HepG2 (cell line): ENCODE measurements around the gene INHBC. TPM values are rescaled to one million over a fixed set of nuclear protein-coding genes. Genes with fewer than 3 reads are reported as not detected.

Experiments used
- ATAC-seq: fragments of 200-7000 bp; cut with Tn5 transposase; 3 replicates; pipeline ENCODE4 v1.9.1; 2020; ENCODE audit warnings: mild to moderate bottlenecking, moderate library complexity
- BruUV-seq: library from RNA; stranded (reverse); fragments of 400-500 nt; replicated peaks from 2 replicates; lab custom pipeline; 2021; lab: Mats Ljungman, UMichigan
- CTCF ChIA-PET: fragments of 300-600 bp; formaldehyde crosslinking; extraction: SDS; loops from one replicate; lab custom pipeline; 2021; ENCODE audit warnings: low total read pairs, inconsistent platforms, low intra/inter-chr PET ratio; lab: Yijun Ruan, JAX
- POLR2A ChIA-PET: fragments of 350-600 bp; sonication (Branson Sonifier 250); formaldehyde crosslinking; loops from one replicate; lab custom pipeline; 2020; ENCODE audit warnings: antibody characterized with exemption, inconsistent platforms; lab: Yijun Ruan, JAX
- DNase-seq: peaks from one replicate; pipeline ENCODE4 v3.0.0-alpha.2; 2015; ENCODE audit warnings: low spot score
- FAIRE-seq: peaks from 3 replicates; lab custom pipeline; 2011; peaks lifted over from hg19 to GRCh38; lab: Jason Lieb, UNC
- H2AFZ ChIP-seq: one replicate; pipeline ENCODE4 v1.6.1; 2011; ENCODE audit warnings: low read length, inconsistent platforms
- H3K27ac ChIP-seq: fragments of 300-600 bp; 3 replicates; pipeline ENCODE4 v1.8.0; 2011; ENCODE audit warnings: mixed run types, mild to moderate bottlenecking, mixed read lengths, low read length, inconsistent platforms; ENCODE audit not compliant: insufficient read depth; ENCODE audit errors: extremely low read length
- H3K27me3 ChIP-seq, 2 experiments: fragments of 200-600 bp in 1 of 2; 2 replicates in 1 of 2; 3 replicates in 1 of 2; pipeline versions ENCODE4 v1.6.0 to v1.8.0; 2011; ENCODE audit warnings: low read length in 2 of 2, mild to moderate bottlenecking in 2 of 2, moderate library complexity in 2 of 2, inconsistent platforms in 1 of 2; ENCODE audit not compliant: insufficient read depth in 2 of 2, control insufficient read depth in 1 of 2
- H3K36me3 ChIP-seq, 2 experiments: fragments of 200-600 bp in 1 of 2; replicated peaks in 1 of 2; 2 replicates in 1 of 2; 3 replicates in 1 of 2; pipeline versions ENCODE4 v1.5.1 to v1.8.0; 2011; ENCODE audit warnings: low read length in 2 of 2, inconsistent platforms in 1 of 2; ENCODE audit not compliant: insufficient read depth in 2 of 2, control insufficient read depth in 1 of 2
- H3K4me1 ChIP-seq: 2 replicates; pipeline ENCODE4 v1.5.1; 2012; ENCODE audit warnings: low read length, inconsistent platforms; ENCODE audit not compliant: insufficient read depth
- H3K4me2 ChIP-seq: 2 replicates; pipeline ENCODE4 v1.6.0; 2011; ENCODE audit warnings: low read depth, low read length, inconsistent platforms
- H3K4me3 ChIP-seq, 3 experiments: fragments of 200-600 bp in 1 of 3; sonication (generic), shearing (Covaris generic) in 1 of 3; replicated peaks in 1 of 3; 2 replicates each; pipeline ENCODE4 v1.5.1; 2011 to 2016; ENCODE audit warnings: low read length in 3 of 3, inconsistent platforms in 2 of 3, low read depth in 2 of 3, mild to moderate bottlenecking in 2 of 3, control low read depth in 1 of 3, mixed read lengths in 1 of 3; ENCODE audit not compliant: insufficient read depth in 1 of 3
- H3K79me2 ChIP-seq: one replicate; pipeline ENCODE4 v1.6.1; 2011; ENCODE audit warnings: low read length, inconsistent platforms; ENCODE audit not compliant: insufficient read depth
- H3K9ac ChIP-seq: 2 replicates; pipeline ENCODE4 v1.6.0; 2011; ENCODE audit warnings: mild to moderate bottlenecking, low read depth, low read length, inconsistent platforms; ENCODE audit not compliant: insufficient read depth
- H3K9me3 ChIP-seq: 2 replicates; pipeline ENCODE4 v1.5.1; 2012; ENCODE audit warnings: mild to moderate bottlenecking, low read length
- H4K20me1 ChIP-seq: 2 replicates; pipeline ENCODE4 v1.6.0; 2011; ENCODE audit warnings: inconsistent platforms, mild to moderate bottlenecking, low read length, moderate library complexity; ENCODE audit not compliant: insufficient read depth
- ARID3A ChIP-seq: IDR thresholded peaks from 2 replicates; pipeline ENCODE4 v1.6.1; 2012; ENCODE audit warnings: low read depth, low read length, improper control_type of control experiment
- ARNT ChIP-seq: fragments of 450-650 bp; IDR thresholded peaks from 2 replicates; pipeline ENCODE4 v1.6.1; 2017
- CENPT ChIP-seq: sonication (generic); formaldehyde crosslinking; IDR thresholded peaks from 2 replicates; pipeline ENCODE4 v1.8.0; 2022; ENCODE audit warnings: low read depth, mild to moderate bottlenecking, moderate library complexity, missing genetic modification reagents
- LRRFIP1 ChIP-seq: sonication (generic); formaldehyde crosslinking; conservative IDR thresholded peaks from 2 replicates; pipeline ENCODE4 v1.4.0; 2020; ENCODE audit warnings: missing genetic modification reagents
- MAFG ChIP-seq: sonication (generic); formaldehyde crosslinking; IDR thresholded peaks from 2 replicates; pipeline ENCODE4 v1.5.1; 2020; ENCODE audit warnings: mild to moderate bottlenecking, missing genetic modification reagents
- NFIC ChIP-seq: IDR thresholded peaks from 2 replicates; pipeline ENCODE4 v1.6.1; 2012; ENCODE audit warnings: mild to moderate bottlenecking, low read length, inconsistent platforms
- RNF2 ChIP-seq: fragments of 450-650 bp; conservative IDR thresholded peaks from 2 replicates; pipeline ENCODE4 v1.6.1; 2016; ENCODE audit warnings: low read depth
- TAF1 ChIP-seq: sonication (generic); formaldehyde crosslinking; IDR thresholded peaks from 2 replicates; pipeline ENCODE4 v1.4.0; 2020; ENCODE audit warnings: missing genetic modification reagents
- ZNF576 ChIP-seq: sonication (generic); formaldehyde crosslinking; IDR thresholded peaks from 2 replicates; pipeline ENCODE4 v1.4.0; 2020; ENCODE audit warnings: mild to moderate bottlenecking, missing genetic modification reagents
- ZNF660 ChIP-seq: sonication (generic); formaldehyde crosslinking; IDR thresholded peaks from 2 replicates; pipeline ENCODE4 v1.5.1; 2020; ENCODE audit warnings: mild to moderate bottlenecking, low read depth, missing genetic modification reagents, borderline replicate concordance
- ZNF773 ChIP-seq: sonication (generic); formaldehyde crosslinking; IDR thresholded peaks from 2 replicates; pipeline ENCODE4 v1.4.0; 2020; ENCODE audit warnings: missing genetic modification reagents, borderline replicate concordance
- ZSCAN31 ChIP-seq: sonication (generic); formaldehyde crosslinking; IDR thresholded peaks from 2 replicates; pipeline ENCODE4 v1.5.0; 2020; ENCODE audit warnings: low read depth, mild to moderate bottlenecking, missing genetic modification reagents
- WGBS: methylation state at CpG from one replicate; pipeline ENCODE4 v1.1.6; 2017; ENCODE audit warnings: low lambda C conversion rate; 5-methylcytosine and 5-hydroxymethylcytosine counted together
- in situ Hi-C: cut with HindIII; loops from 2 replicates; pipeline ENCODE4 v1.10.0; 2017; ENCODE audit warnings: low pct_unique_long_range_greater_than_20kb; ENCODE audit not compliant: extremely low pct_ligation_motif_present
- intact Hi-C: fragments of 100-400 bp; cut with micrococcal nuclease; formaldehyde crosslinking; loops from one replicate; pipeline ENCODE4 v1.10.0; 2022; ENCODE audit not compliant: unreplicated experiment
- polyA plus RNA-seq, 8 experiments: library from polyadenylated mRNA; depleted of rRNA in 3 of 8; stranded (reverse) in 7 of 8; unstranded in 1 of 8; fragments of >200 nt; fragmentation: Illumina TruSeq in 4 of 8; extraction: Trizol in 4 of 8; gene quantifications; 2 replicates each; pipeline versions ENCODE4 v1.2.1 to v1.2.3, GENCODE V29; 2011 to 2016; ENCODE audit warnings: low read depth in 4 of 8, missing spikeins in 1 of 8, mixed read lengths in 1 of 8; ENCODE audit not compliant: insufficient read depth in 1 of 8
- total RNA-seq, 5 experiments: library from RNA; depleted of rRNA; stranded (reverse); fragments of >200 nt; fragmentation: Illumina TruSeq; extraction: Trizol; gene quantifications; 2 replicates each; pipeline ENCODE4 v1.2.3, GENCODE V29; 2016; ENCODE audit warnings: low read depth in 1 of 5

Gene INHBC
- total and polyA plus RNA-seq, 2 of the 13 experiments (the other 11 are each of a cell fraction or from before 2014, with no cell fraction given): 1.8 to 13.8 TPM

GRCh38 chr12:57474430-57474829 is 39.8 kb downstream of the INHBC start:
- in situ Hi-C loops: no loop called here
- H3K4me2 ChIP-seq: no peak overlapping the region
- H2AFZ ChIP-seq: no peak overlapping the region
- no peak overlapping the region for H3K9ac ChIP-seq
- no TSS peak for BruUV-seq
- no peaks in the 10 kb centered on the region for H3K9me3 ChIP-seq
- H3K27me3 ChIP-seq: peaks cover 8 to 65% of the 10 kb centered on the region in 2 experiments
- H3K4me3 ChIP-seq: no peak overlapping the region
- no peaks in the 10 kb centered on the region for H3K36me3 ChIP-seq
- no peak for ATAC-seq
- 66% methylated on average over 8 of the region's 8 CpGs for whole genome bisulfite sequencing
- no peaks in the 10 kb centered on the region for H4K20me1 ChIP-seq
- ChIA-PET CTCF (no interaction called here), POLR2A (interaction anchor here (2.0 kb wide), 1 partner anchor 13 kb away, joined by 4 read pairs; the partner anchor contains the start of gene MARS1)
- TF ChIP-seq ZNF773 (CRISPR knock-in tag) (no peak), LRRFIP1 (CRISPR knock-in tag) (no peak), ZNF576 (CRISPR knock-in tag) (no peak), MAFG (CRISPR knock-in tag) (no peak), ZSCAN31 (CRISPR knock-in tag) (no peak), ARID3A (no peak), CENPT (CRISPR knock-in tag) (no peak), ZNF660 (CRISPR knock-in tag) (no peak), TAF1 (CRISPR knock-in tag) (no peak), RNF2 (no peak), NFIC (no peak), ARNT (no peak)
- peaks cover 58% of the 10 kb centered on the region for H3K4me1 ChIP-seq
- no peaks in the 10 kb centered on the region for H3K79me2 ChIP-seq
- intact Hi-C loops: no loop called here
- no peak for FAIRE-seq
- DNase-seq: no peak
- no peak overlapping the region for H3K27ac ChIP-seq
